H9 (cell line): ENCODE measurements around the gene PGM1. TPM values are rescaled to one million over a fixed set of nuclear protein-coding genes. Genes with fewer than 3 reads are reported as not detected.

ENCODE experiments used
- DNase-seq: peaks from one replicate; pipeline ENCODE4 v3.0.0-alpha.2; 2017
- H2AFZ ChIP-seq: one replicate; pipeline ENCODE4 v1.6.1; 2013; ENCODE audit warnings: mild to moderate bottlenecking, low read length, control low read depth, moderate library complexity
- H2AK5ac ChIP-seq: 2 replicates; pipeline ENCODE4 v1.6.1; 2013; ENCODE audit warnings: low read length, control low read depth, mixed read lengths; ENCODE audit not compliant: insufficient read length
- H2BK120ac ChIP-seq: one replicate; pipeline ENCODE4 v1.6.1; 2013; ENCODE audit warnings: low read depth, mild to moderate bottlenecking, low read length, control low read depth, inconsistent platforms; ENCODE audit not compliant: poor library complexity, severe bottlenecking
- H2BK12ac ChIP-seq: 2 replicates; pipeline ENCODE4 v1.6.1; 2013; ENCODE audit warnings: low read length, control low read depth, mixed read lengths, low read depth; ENCODE audit not compliant: insufficient read length
- H2BK15ac ChIP-seq: 2 replicates; pipeline ENCODE4 v1.6.1; 2013; ENCODE audit warnings: low read depth, low read length, control low read depth
- H2BK20ac ChIP-seq: one replicate; pipeline ENCODE4 v1.6.1; 2013; ENCODE audit warnings: low read depth, mild to moderate bottlenecking, low read length, control low read depth, inconsistent platforms; ENCODE audit not compliant: poor library complexity, severe bottlenecking
- H2BK5ac ChIP-seq: 2 replicates; pipeline ENCODE4 v1.6.1; 2013; ENCODE audit warnings: low read length, control low read depth, mixed read lengths; ENCODE audit not compliant: insufficient read length
- H3K14ac ChIP-seq: 2 replicates; pipeline ENCODE4 v1.6.1; 2013; ENCODE audit warnings: low read length, control low read depth; ENCODE audit not compliant: insufficient read depth
- H3K18ac ChIP-seq: 2 replicates; pipeline ENCODE4 v1.6.1; 2013; ENCODE audit warnings: low read depth, mild to moderate bottlenecking, mixed read lengths, low read length, control low read depth; ENCODE audit not compliant: insufficient read length
- H3K23ac ChIP-seq: 2 replicates; pipeline ENCODE4 v1.6.1; 2013; ENCODE audit warnings: low read length, control low read depth, mixed read lengths, low read depth; ENCODE audit not compliant: insufficient read length
- H3K23me2 ChIP-seq: 2 replicates; pipeline ENCODE4 v1.6.1; 2013; ENCODE audit warnings: low read depth, mild to moderate bottlenecking, mixed read lengths, low read length, control low read depth; ENCODE audit not compliant: insufficient read length, poor library complexity, severe bottlenecking
- H3K27ac ChIP-seq: 2 replicates; pipeline ENCODE4 v1.5.1; 2013; ENCODE audit warnings: low read length, control low read depth, mixed read lengths, low read depth; ENCODE audit not compliant: insufficient read length
- H3K27me3 ChIP-seq: 2 replicates; pipeline ENCODE4 v1.6.1; 2013; ENCODE audit warnings: low read length, control low read depth, inconsistent platforms; ENCODE audit not compliant: insufficient read depth
- H3K4ac ChIP-seq: 2 replicates; pipeline ENCODE4 v1.6.1; 2013; ENCODE audit warnings: low read depth, mild to moderate bottlenecking, control low read depth, inconsistent platforms, low read length, moderate library complexity
- H3K4me1 ChIP-seq: 2 replicates; pipeline ENCODE4 v1.6.1; 2013; ENCODE audit warnings: low read length, control low read depth, inconsistent platforms; ENCODE audit not compliant: insufficient read depth
- H3K4me2 ChIP-seq: 2 replicates; pipeline ENCODE4 v1.6.1; 2013; ENCODE audit warnings: low read length, control low read depth, mixed read lengths; ENCODE audit not compliant: insufficient read length, insufficient read depth
- H3K56ac ChIP-seq: 2 replicates; pipeline ENCODE4 v1.6.1; 2013; ENCODE audit warnings: low read depth, mild to moderate bottlenecking, mixed read lengths, low read length, control low read depth; ENCODE audit not compliant: insufficient read length
- H3K79me1 ChIP-seq: 2 replicates; pipeline ENCODE4 v1.6.1; 2013; ENCODE audit warnings: low read depth, mild to moderate bottlenecking, moderate library complexity, low read length, control low read depth, inconsistent platforms; ENCODE audit not compliant: insufficient read depth, poor library complexity, severe bottlenecking
- H3K79me2 ChIP-seq: 2 replicates; pipeline ENCODE4 v1.6.1; 2013; ENCODE audit warnings: low read length, control low read depth, inconsistent platforms; ENCODE audit not compliant: insufficient read depth
- H3K9ac ChIP-seq: 2 replicates; pipeline ENCODE4 v1.6.1; 2013; ENCODE audit warnings: low read length, control low read depth, mixed read lengths; ENCODE audit not compliant: insufficient read length; ENCODE audit errors: extremely low read depth
- H3K9me3 ChIP-seq: one replicate; pipeline ENCODE4 v1.6.1; 2013; ENCODE audit warnings: low read depth, low read length, inconsistent platforms; ENCODE audit not compliant: control insufficient read depth
- H3T11ph ChIP-seq: one replicate; pipeline ENCODE4 v1.6.1; 2013; ENCODE audit warnings: mild to moderate bottlenecking, low read length, control low read depth, inconsistent platforms
- H4K20me1 ChIP-seq: one replicate; pipeline ENCODE4 v1.6.1; 2013; ENCODE audit not compliant: control insufficient read depth, insufficient read length, insufficient read depth
- H4K5ac ChIP-seq: 2 replicates; pipeline ENCODE4 v1.6.1; 2013; ENCODE audit warnings: low read depth, mild to moderate bottlenecking, mixed read lengths, low read length, control low read depth; ENCODE audit not compliant: insufficient read length
- H4K8ac ChIP-seq: replicated peaks from 2 replicates; pipeline ENCODE4 v1.6.1; 2013; ENCODE audit warnings: low read length, control low read depth, mixed read lengths, low read depth; ENCODE audit not compliant: insufficient read length
- H4K91ac ChIP-seq: 2 replicates; pipeline ENCODE4 v1.6.1; 2013; ENCODE audit warnings: low read depth, mild to moderate bottlenecking, moderate library complexity, mixed read lengths, low read length, control low read depth; ENCODE audit not compliant: insufficient read length
- H3K27ac Mint-ChIP-seq, 3 experiments: 2 replicates in 2 of 3; 3 replicates in 1 of 3; pipeline ENCODE4 v1.8.0; 2020 to 2021; ENCODE audit warnings: mixed read lengths in 3 of 3, mild to moderate bottlenecking in 1 of 3, moderate library complexity in 1 of 3
- H3K27me3 Mint-ChIP-seq: 2 replicates; pipeline ENCODE4 v1.8.0; 2021; ENCODE audit warnings: low read depth, mild to moderate bottlenecking, moderate library complexity, mixed read lengths
- H3K36me3 Mint-ChIP-seq, 3 experiments: 2 replicates in 2 of 3; 3 replicates in 1 of 3; pipeline ENCODE4 v1.8.0; 2020 to 2021; ENCODE audit warnings: low read depth in 3 of 3, mixed read lengths in 3 of 3; ENCODE audit not compliant: insufficient read depth in 1 of 3
- H3K4me1 Mint-ChIP-seq, 2 experiments: 2 replicates each; pipeline ENCODE4 v1.8.0; 2020; ENCODE audit warnings: mixed read lengths in 2 of 2
- H3K4me3 Mint-ChIP-seq, 2 experiments: 2 replicates in 1 of 2; 3 replicates in 1 of 2; pipeline ENCODE4 v1.8.0; 2020 to 2021; ENCODE audit warnings: mild to moderate bottlenecking in 2 of 2, mixed read lengths in 2 of 2, moderate library complexity in 1 of 2
- H3K9me3 Mint-ChIP-seq, 2 experiments: 2 replicates in 1 of 2; 3 replicates in 1 of 2; pipeline ENCODE4 v1.8.0; 2020; ENCODE audit warnings: mild to moderate bottlenecking in 2 of 2, mixed read lengths in 2 of 2, moderate library complexity in 1 of 2
- CTCF ChIP-seq: fragments of 200-600 bp; sonication (generic); conservative IDR thresholded peaks from 3 replicates; pipeline ENCODE4 v1.8.0; 2021; ENCODE audit warnings: antibody characterized with exemption, mild to moderate bottlenecking
- WGBS: extraction: QIAGEN DNeasy Blood & Tissue Kit; methylation state at CpG from one replicate; pipeline ENCODE4 v1.1.7; 2013; ENCODE audit warnings: missing lambda C conversion rate, low lambda C conversion rate, mixed read lengths; ENCODE audit not compliant: insufficient read length; ENCODE audit errors: extremely low coverage; 5-methylcytosine and 5-hydroxymethylcytosine counted together
- total RNA-seq: library from RNA; stranded (reverse); gene quantifications from 2 replicates; pipeline ENCODE4 v1.2.1, GENCODE V29; 2021

PGM1 gene
- total RNA-seq, 1 experiment from 2014 or later, result 56.4 TPM

- Histone ChIP-seq H3K4ac (no peak overlapping the region), H3K18ac (no peak overlapping the region), H3K9ac (no peak overlapping the region), H4K91ac (no peak overlapping the region), H3K27ac (no peak overlapping the region), H3K56ac (no peak overlapping the region), H3K9me3 (no peaks in the 10 kb centered on the region), H3K14ac (no peak overlapping the region), H3K4me2 (no peak overlapping the region), H3K79me2 (no peaks in the 10 kb centered on the region), H4K5ac (no peak overlapping the region), H3K23me2 (no peaks in the 10 kb centered on the region), H2BK120ac (no peak overlapping the region), H2BK5ac (no peak overlapping the region), H2BK20ac (no peak overlapping the region), H2AK5ac (no peak overlapping the region), H4K8ac (no peak overlapping the region), H3T11ph (no peak overlapping the region), H3K27me3 (no peaks in the 10 kb centered on the region), H2AFZ (no peak overlapping the region), H3K23ac (no peak overlapping the region), H3K4me1 (0 out of 2 replicates have a peak, but pooled peaks cover 2% of the 10 kb centered on the region), H2BK15ac (no peak overlapping the region), H3K79me1 (no peaks in the 10 kb centered on the region), H4K20me1 (no peaks in the 10 kb centered on the region), H2BK12ac (no peak overlapping the region)
- Mint-ChIP-seq H3K4me1 (0 out of 4 replicates have a peak, but pooled peaks cover 2 to 3% of the 10 kb centered on the region in 2 experiments), H3K27ac (no peak overlapping the region), H3K27me3 (no peaks in the 10 kb centered on the region; the same call in 1 of the 2 replicates), H3K4me3 (no peak overlapping the region), H3K36me3 (peaks cover 0 to 13% (median 4%) of the 10 kb centered on the region in 3 experiments; a peak in 4 of 7 replicates), H3K9me3 (no peaks in the 10 kb centered on the region)
- no peak for TF ChIP-seq CTCF
- DNase-seq, result no peak
- WGBS, result no CpG with 5 or more reads among the region's 2 CpGs
Measured at GRCh38 chr1:63645317-63645716, 52.1 kb downstream of the PGM1 start.
